ENCODE measurements around the gene ZMYND8.

The ZMYND8 gene

GRCh38 chr20:47354714-47355488 is 1.6 kb downstream of the ZMYND8 start:
- DNase-seq (ENCODE audit: extremely low spot score, insufficient read length, low read depth): no peak

GRCh38 chr20:47354464-47354713 is 2.1 kb downstream of the ZMYND8 start:
- DNase-seq (ENCODE audit: extremely low spot score, insufficient read length, low read depth) (no peak), FAIRE-seq (no peak)

More at GRCh38 chr20:47354714-47355488, 1.6 kb downstream of the ZMYND8 start:
- no peak for FAIRE-seq

- peak; percentile 71 for FAIRE-seq
Measured at GRCh38 chr20:47353692-47354463, 2.6 kb downstream of the ZMYND8 start.

GRCh38 chr20:47353239-47353691 is 3.2 kb downstream of the ZMYND8 start:
- FAIRE-seq (no peak), DNase-seq (ENCODE audit: extremely low spot score, insufficient read length, low read depth) (no peak)

More at GRCh38 chr20:47353692-47354463, 2.6 kb downstream of the ZMYND8 start:
- DNase-seq (ENCODE audit: extremely low spot score, insufficient read length, low read depth): no peak

- DNase-seq (ENCODE audit: extremely low spot score, insufficient read length, low read depth) (no peak), FAIRE-seq (no peak)
Measured at GRCh38 chr20:47352332-47353238, 3.9 kb downstream of the ZMYND8 start.

- FAIRE-seq (peak; percentile 59), DNase-seq (ENCODE audit: extremely low spot score, insufficient read length, low read depth) (no peak)
Measured at GRCh38 chr20:47351643-47352331, 4.7 kb downstream of the ZMYND8 start.

GRCh38 chr20:47350691-47351545 is 5.6 kb downstream of the ZMYND8 start:
- DNase-seq (ENCODE audit: extremely low spot score, insufficient read length, low read depth) (no peak), FAIRE-seq (no peak)

GRCh38 chr20:47350181-47350550 is 6.3 kb downstream of the ZMYND8 start:
- no peak for DNase-seq (ENCODE audit: extremely low spot score, insufficient read length, low read depth)
- FAIRE-seq: peak; percentile 9

- no peak for FAIRE-seq
- no peak for DNase-seq (ENCODE audit: extremely low spot score, insufficient read length, low read depth)
Measured at GRCh38 chr20:47349365-47350180, 6.9 kb downstream of the ZMYND8 start.

- DNase-seq (ENCODE audit: extremely low spot score, insufficient read length, low read depth) (no peak), FAIRE-seq (no peak)
Measured at GRCh38 chr20:47348539-47349142, 7.9 kb downstream of the ZMYND8 start.

GRCh38 chr20:47347661-47348435 is 8.7 kb downstream of the ZMYND8 start:
- FAIRE-seq: no peak
- no peak for DNase-seq (ENCODE audit: extremely low spot score, insufficient read length, low read depth)

GRCh38 chr20:47346172-47346571 is 10.3 kb downstream of the ZMYND8 start:
- no peak for FAIRE-seq
- DNase-seq (ENCODE audit: extremely low spot score, insufficient read length, low read depth): no peak

GRCh38 chr20:47345214-47345613 is 11.3 kb downstream of the ZMYND8 start:
- no peak for DNase-seq (ENCODE audit: extremely low spot score, insufficient read length, low read depth)
- no peak for FAIRE-seq

GRCh38 chr20:47343007-47343472 is 13.5 kb downstream of the ZMYND8 start:
- FAIRE-seq (no peak), DNase-seq (ENCODE audit: extremely low spot score, insufficient read length, low read depth) (no peak)

- no peak for FAIRE-seq
Measured at GRCh38 chr20:47338131-47338628, 18.3 kb downstream of the ZMYND8 start.

GRCh38 chr20:47337413-47337812 is 19.1 kb downstream of the ZMYND8 start:
- DNase-seq (ENCODE audit: extremely low spot score, insufficient read length, low read depth): no peak
- FAIRE-seq: no peak

More at GRCh38 chr20:47338131-47338628, 18.3 kb downstream of the ZMYND8 start:
- no peak for DNase-seq (ENCODE audit: extremely low spot score, insufficient read length, low read depth)

Measured in GM18507 (cell line).